Gastrocnemius medialis (tissue), 4 donors: ENCODE results near the gene C20orf204.

Source experiments
- POLR2A ChIP-seq, 2 donors: fragments of 450-650 bp; IDR thresholded peaks; one replicate each; pipeline ENCODE4 v1.6.1; 2017; ENCODE audit warnings: antibody characterized with exemption in 2 of 2, mild to moderate bottlenecking in 2 of 2, moderate library complexity in 2 of 2
- TF ChIP-seq, protein P1 (sequence below), 5 experiments: fragments of 450-650 bp in 3 of 5; fragments of 200-600 bp in 2 of 5; sonication (generic) in 2 of 5; IDR thresholded peaks in 4 of 5; conservative IDR thresholded peaks in 1 of 5; 1 replicate in 4 of 5; 2 replicates in 1 of 5; pipeline ENCODE4 v1.5.1; 2016 to 2019; ENCODE audit warnings: antibody characterized with exemption in 5 of 5, mild to moderate bottlenecking in 3 of 5, moderate library complexity in 3 of 5

DNA sequence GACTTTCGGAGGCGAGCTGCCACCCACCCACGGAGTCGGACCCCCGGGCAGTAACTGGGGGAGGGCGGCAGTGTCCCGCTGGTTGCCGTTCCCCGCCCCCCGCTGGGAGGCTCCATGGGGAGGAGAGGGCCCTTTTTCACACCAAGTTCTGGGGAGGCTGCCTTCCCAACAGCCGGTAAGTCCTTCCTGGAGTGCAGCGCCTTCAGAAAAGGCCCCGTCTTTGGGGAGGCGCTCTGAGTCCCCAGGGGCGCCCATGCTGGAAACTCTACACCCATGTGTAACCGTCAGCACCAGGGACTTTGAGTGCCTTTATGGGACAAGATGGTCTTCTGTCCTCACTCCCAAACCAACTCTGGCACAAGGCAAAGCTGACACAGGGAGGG, 13.9 kb downstream of the C20orf204 start:
- TF ChIP-seq, protein P1, sequence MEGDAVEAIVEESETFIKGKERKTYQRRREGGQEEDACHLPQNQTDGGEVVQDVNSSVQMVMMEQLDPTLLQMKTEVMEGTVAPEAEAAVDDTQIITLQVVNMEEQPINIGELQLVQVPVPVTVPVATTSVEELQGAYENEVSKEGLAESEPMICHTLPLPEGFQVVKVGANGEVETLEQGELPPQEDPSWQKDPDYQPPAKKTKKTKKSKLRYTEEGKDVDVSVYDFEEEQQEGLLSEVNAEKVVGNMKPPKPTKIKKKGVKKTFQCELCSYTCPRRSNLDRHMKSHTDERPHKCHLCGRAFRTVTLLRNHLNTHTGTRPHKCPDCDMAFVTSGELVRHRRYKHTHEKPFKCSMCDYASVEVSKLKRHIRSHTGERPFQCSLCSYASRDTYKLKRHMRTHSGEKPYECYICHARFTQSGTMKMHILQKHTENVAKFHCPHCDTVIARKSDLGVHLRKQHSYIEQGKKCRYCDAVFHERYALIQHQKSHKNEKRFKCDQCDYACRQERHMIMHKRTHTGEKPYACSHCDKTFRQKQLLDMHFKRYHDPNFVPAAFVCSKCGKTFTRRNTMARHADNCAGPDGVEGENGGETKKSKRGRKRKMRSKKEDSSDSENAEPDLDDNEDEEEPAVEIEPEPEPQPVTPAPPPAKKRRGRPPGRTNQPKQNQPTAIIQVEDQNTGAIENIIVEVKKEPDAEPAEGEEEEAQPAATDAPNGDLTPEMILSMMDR (IDR thresholded peaks at IDR 0.05 in 4 of 5, conservative IDR thresholded peaks at IDR 0.05 in 1 of 5), result no peak
- TF ChIP-seq POLR2A (IDR thresholded peaks at IDR 0.05), result no peak
